Measurements from ENCODE around the gene EDEM3. TPM values are rescaled to one million over a fixed set of nuclear protein-coding genes. Genes with fewer than 3 reads are reported as not detected.
A peak's percentile ranks its signal among the peaks of the same experiment; 100 is the strongest.

Gene EDEM3
- total RNA-seq, 2 donors from 2014 or later: 11.8 to 12.7 TPM

DNA sequence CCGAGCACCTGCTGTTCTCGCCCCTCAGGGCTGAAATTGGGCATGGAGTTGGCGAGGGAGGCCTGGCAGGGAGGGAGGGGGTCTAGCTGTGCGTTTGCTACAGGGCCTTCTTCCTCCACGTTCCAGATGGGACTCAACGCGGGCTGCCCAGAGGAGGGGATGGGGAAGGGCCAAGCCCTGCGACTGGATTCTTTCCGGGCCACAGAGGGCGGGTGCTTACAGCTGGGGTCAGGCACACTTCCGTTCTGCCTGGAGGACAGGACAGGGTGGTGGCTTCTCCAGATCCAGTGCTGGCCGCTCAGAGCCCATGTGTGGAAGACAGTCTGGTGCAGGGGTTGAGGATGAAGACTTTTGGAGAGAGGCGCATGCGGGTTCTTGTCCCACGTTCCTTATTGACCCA lies 90.0 kb downstream of the EDEM3 start:
- no peaks in the 10 kb centered on the region for H3K9me3 Mint-ChIP-seq
- DNase-seq (ENCODE audit: low spot score in 2 of 2) (no peak), ATAC-seq (no peak)
- H3K27ac Mint-ChIP-seq: no peak overlapping the region
- H3K36me3 Mint-ChIP-seq: no peaks in the 10 kb centered on the region

DNA sequence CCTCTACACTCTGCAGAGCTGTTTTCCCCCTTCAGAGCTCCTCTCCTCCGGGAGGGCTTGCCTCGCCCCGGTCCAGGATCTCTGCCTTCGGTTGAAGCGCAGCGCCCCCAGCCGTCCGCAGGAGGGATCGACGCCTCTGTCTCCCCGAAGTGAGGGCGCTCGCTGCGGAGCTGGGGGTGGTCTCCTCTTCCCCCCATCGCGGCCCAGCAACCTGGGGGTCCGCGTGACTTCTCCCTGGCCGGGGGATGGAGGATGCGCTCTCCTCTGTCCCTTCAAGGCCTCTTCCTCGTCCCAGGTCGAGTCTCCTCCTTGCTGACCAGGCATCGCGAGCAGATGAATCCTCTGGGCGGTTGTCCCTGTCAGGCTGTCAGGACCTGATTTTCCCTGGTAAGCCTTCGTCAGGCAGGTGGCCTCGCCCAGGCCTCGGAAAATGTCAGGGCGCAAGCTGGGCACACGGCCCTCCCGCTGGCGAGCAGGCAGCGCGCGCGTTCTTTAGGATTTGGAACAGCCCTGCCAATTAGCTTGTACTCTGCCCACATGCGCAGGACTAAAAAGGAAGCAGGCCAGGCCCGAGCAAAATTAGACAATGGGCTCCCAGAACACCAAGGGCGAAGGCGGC lies 90.5 kb downstream of the EDEM3 start:
- peak in 1 of 2 donors; percentile 69 for DNase-seq (ENCODE audit: low spot score in 2 of 2)
- Mint-ChIP-seq H3K9me3 (no peaks in the 10 kb centered on the region), H3K36me3 (no peaks in the 10 kb centered on the region), H3K27ac (no peak overlapping the region)
- ATAC-seq: peak; percentile 55 to 87

DNA sequence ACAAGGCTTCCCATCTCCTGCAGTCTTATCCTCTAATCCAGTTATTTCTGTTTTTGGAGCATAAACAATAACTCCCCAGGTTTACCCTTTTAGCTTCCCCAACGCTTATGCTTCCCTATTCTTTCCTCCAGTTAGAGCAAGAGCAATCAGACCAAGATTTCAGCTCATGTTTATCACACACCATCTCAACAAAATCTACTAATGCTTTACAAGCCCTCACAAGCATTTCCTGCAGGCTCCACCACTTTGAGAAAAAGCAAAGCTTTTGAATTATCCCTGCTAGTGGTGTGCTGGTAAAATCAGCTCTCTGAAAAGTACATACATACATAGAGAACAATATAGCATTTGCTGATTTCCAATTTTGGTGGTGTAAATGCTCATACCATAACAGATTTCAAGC lies 92.9 kb downstream of the EDEM3 start:
- no peak for DNase-seq (ENCODE audit: low spot score in 2 of 2)
- no peaks in the 10 kb centered on the region for H3K9me3 Mint-ChIP-seq
- no peaks in the 10 kb centered on the region for H3K36me3 Mint-ChIP-seq
- H3K27ac Mint-ChIP-seq: no peak overlapping the region
- no peak for ATAC-seq

DNA sequence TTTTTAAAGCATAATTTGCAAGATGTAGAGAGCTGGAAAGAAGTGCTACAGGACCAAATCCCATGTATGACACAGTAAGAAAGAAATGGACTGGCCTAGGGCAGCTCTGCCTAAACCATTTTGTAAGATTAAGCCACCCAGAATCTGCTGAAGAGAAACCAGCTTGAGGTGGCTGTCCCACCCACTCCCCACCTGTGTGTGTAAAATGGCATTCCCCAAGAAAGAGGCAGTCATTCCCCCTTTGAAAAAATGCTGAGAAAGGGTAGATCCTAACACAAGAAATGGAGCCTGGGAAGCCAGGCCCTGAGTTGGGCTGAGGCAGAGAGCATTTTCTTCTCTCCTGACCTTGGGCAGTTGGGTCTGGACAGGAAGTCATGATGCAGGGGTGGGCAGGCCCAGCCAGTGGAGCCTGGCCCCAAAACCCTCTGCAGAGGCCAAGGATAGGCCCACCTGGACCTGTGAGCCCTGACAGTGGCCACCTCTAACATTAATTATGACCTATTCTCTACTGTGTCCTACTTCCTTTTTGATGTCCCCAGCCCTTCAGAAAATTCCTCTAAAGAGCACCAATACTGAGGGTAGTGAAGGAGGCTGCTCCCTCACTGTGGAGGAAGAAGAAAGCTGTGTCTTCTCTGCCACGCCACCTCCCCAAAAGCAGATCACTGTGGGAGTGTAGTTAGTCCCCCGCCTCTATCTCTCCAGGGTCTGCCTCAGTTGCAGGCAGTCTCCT lies 94.0 kb downstream of the EDEM3 start:
- DNase-seq (ENCODE audit: low spot score in 2 of 2) (no peak), ATAC-seq (no peak)
- H3K27ac Mint-ChIP-seq: no peak overlapping the region
- no peaks in the 10 kb centered on the region for H3K9me3 Mint-ChIP-seq
- H3K36me3 Mint-ChIP-seq: no peaks in the 10 kb centered on the region

DNA sequence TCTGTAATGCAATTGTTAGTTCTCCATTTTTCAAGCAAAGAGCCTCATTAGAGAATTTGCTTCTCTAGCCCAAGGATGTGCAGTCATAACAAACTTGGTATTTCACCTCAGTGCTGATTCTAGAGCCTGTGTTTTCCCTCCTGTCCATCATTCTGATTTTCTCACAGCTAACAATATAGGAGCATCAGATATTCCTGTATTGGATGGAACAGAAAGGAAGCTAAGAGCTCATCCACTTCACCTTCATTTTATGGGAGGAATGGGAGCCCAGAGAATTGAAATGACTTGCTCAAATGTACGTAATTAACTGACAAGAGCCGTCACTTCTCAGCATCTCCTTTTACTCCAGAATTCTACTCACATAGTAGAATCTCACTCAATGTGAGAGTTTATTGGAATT lies 96.6 kb downstream of the EDEM3 start:
- no peaks in the 10 kb centered on the region for H3K9me3 Mint-ChIP-seq
- no peak for ATAC-seq
- H3K27ac Mint-ChIP-seq: no peak overlapping the region
- DNase-seq (ENCODE audit: low spot score in 2 of 2): no peak
- H3K36me3 Mint-ChIP-seq: no peaks in the 10 kb centered on the region

DNA sequence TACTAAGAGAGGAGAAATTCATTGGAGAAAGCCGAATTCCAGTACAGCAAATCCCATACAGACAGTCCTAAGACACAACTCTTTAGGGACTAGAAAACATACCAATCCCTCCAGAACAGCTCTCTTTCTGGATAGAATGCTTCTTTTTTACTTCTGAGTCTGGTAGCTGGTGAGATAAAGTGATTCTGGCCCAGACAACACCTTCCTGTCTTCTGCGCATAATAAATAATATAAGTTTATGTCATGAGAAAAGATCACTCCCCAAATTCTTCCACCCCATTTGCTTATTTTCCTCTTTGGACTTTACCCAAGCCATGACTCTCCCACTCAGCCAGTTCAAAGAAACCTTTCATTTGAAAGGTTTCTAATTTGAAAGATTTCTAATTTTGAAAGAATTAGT lies 98.4 kb downstream of the EDEM3 start:
- no peaks in the 10 kb centered on the region for H3K36me3 Mint-ChIP-seq
- H3K27ac Mint-ChIP-seq: no peak overlapping the region
- DNase-seq (ENCODE audit: low spot score in 2 of 2) (no peak), ATAC-seq (no peak)
- peaks cover 0 to 9% of the 10 kb centered on the region in 2 donors for H3K9me3 Mint-ChIP-seq

DNA sequence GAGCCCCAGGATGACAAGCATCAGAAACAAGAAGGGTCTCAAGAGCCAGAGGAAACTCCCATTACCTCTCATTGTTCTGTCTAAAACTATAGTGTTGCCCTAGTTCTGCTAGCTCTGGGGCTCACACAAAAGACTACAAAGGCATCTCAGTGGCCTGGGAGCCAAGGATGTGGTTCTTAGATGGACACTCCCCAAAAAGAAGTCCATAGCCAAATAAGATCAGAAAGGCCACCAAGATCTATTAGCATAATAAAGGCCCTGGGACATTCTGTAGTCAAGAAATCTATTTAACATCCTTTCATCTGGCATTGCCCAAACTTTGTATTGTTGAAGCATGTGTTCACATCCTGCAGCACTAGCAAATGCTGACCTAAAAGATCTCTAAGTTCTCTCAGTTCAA lies 99.5 kb downstream of the EDEM3 start:
- H3K27ac Mint-ChIP-seq: no peak overlapping the region
- H3K9me3 Mint-ChIP-seq: peaks cover 0 to 15% of the 10 kb centered on the region in 2 donors
- no peaks in the 10 kb centered on the region for H3K36me3 Mint-ChIP-seq
- DNase-seq (ENCODE audit: low spot score in 2 of 2): no peak
- ATAC-seq: no peak

DNA sequence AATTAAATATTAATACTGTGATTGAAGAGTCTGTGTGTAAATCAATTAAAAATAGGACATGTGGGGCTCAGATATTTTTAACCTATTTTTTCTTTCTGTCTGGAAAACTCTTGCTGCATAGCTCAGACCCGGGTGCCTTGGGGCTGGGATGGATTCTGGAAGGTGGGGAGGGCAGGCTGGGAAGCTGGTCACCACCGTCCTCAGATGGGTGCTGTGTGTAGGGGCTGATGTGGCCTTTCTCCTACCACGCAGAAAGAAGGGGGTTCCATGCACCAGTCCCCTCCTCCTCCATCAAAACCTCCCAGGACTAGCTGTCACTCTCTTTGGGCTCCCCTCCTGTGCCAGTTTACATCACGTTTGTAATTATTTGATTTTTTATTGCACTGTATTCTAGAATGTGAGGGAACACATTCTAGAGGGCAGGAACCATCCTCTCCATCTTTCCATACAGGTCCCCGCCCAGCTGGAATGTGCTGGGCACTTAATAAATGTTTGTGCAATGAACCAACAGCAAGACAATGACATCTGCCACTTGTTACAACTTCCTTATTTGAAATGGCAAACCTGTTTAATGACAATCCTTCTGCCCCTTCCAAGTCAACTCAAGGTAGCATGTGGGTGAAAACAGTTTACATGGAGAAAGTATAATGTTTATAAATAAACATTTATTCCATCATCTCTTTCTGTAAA lies 104.3 kb downstream of the EDEM3 start:
- ATAC-seq: no peak
- no peak for DNase-seq (ENCODE audit: low spot score in 2 of 2)
- H3K27ac Mint-ChIP-seq: no peak overlapping the region
- peaks cover 0 to 7% of the 10 kb centered on the region in 2 donors for H3K36me3 Mint-ChIP-seq
- H3K9me3 Mint-ChIP-seq: peaks cover 0 to 15% of the 10 kb centered on the region in 2 donors

DNA sequence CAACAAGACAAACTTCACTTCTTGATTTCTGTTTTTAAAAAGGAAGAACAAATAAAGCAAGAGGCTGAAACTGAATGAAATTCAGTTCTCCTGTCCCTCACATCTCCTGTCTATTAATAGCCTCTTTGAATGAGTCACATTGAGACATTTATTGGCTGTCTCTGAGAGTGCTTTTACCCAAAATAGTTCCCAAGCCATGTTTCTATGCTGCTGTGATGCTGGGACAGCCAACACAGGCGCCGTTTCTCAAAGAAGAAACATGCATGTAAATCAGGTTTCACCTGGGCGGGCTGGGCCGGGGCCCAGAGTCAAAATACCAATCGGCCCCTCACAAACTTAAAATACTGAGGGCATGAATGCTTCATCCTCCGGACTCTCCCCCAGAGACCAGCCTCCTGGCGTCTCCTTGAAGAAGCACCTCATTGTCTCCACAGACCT lies 105.2 kb downstream of the EDEM3 start:
- ATAC-seq (no peak), DNase-seq (ENCODE audit: low spot score in 2 of 2) (no peak)
- peaks cover 0 to 15% of the 10 kb centered on the region in 2 donors for H3K9me3 Mint-ChIP-seq
- H3K27ac Mint-ChIP-seq: no peak overlapping the region
- H3K36me3 Mint-ChIP-seq: peaks cover 0 to 7% of the 10 kb centered on the region in 2 donors

DNA sequence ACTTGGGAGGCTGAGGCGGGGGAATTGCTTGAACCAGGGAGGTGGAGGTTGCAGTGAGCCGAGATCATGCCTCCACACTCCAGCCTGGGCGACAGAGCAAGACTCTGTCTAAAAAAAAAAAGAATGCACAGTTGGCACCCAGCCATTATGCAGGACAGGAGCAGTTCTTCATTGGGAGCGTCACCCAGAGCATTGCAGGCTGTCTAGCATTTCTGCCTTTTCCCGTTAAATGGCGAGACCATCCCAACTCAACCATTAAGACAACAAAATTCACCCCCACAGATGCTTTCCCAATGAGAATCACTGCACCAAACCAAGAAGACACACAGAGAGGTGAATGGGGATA lies 105.8 kb downstream of the EDEM3 start:
- ATAC-seq (no peak), DNase-seq (ENCODE audit: low spot score in 2 of 2) (no peak)
- Mint-ChIP-seq H3K27ac (no peak overlapping the region), H3K9me3 (peaks cover 0 to 15% of the 10 kb centered on the region in 2 donors), H3K36me3 (peaks cover 0 to 7% of the 10 kb centered on the region in 2 donors)

DNA sequence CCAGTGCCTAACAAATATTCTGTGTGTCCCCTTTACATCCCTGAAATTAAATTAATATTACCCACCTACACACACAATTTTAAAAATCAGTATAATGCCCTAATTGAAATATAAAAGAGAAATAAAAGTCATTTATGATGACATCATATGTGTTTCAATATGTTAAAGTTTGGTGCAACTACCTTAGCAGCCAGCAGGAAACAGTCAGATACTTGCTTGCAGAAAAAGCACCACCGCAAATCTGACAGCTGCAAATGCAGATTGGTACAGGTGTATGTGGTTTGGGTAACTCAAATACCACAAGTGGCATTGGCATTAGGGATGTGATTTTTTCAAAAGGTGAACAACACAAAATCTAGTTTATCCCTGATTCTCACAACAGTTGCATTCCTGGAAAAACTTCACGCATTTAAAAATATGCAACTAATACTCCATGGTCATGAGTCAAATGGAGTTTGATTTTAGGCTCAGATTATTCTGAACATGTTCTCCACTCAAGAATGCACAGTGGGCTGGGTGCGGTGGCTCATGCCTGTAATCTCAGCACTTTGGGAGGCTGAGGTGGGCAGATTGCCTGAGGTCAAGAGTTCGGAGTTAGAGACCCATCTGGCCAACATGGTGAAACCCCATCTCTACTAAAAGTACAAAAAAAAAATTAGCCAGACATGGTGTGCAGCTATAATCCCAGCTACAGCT lies 106.3 kb downstream of the EDEM3 start:
- ATAC-seq: no peak
- DNase-seq (ENCODE audit: low spot score in 2 of 2): no peak
- peaks cover 0 to 15% of the 10 kb centered on the region in 2 donors for H3K9me3 Mint-ChIP-seq
- no peak overlapping the region for H3K27ac Mint-ChIP-seq
- H3K36me3 Mint-ChIP-seq: peaks cover 0 to 7% of the 10 kb centered on the region in 2 donors

DNA sequence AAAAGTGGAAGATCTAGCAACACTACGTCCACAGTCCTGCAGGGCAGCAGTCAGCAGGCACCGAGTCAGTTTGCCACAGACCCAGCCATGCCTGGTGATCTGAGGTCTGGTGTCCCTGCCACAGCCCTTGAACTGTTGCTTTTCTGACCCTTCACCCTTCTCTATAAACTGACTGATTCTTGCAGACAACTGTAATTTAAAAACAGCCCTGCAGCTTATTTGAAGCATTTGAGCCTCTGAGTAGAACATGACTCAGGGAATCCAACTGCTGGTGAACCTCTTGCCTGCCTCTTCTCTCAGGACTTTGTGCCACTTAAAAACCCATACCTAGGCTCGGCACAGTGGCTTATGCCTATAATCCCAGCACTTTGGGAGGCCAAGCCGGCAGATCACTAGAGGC lies 107.2 kb downstream of the EDEM3 start:
- DNase-seq (ENCODE audit: low spot score in 2 of 2) (no peak), ATAC-seq (no peak)
- H3K36me3 Mint-ChIP-seq: peaks cover 0 to 7% of the 10 kb centered on the region in 2 donors
- H3K9me3 Mint-ChIP-seq: peaks cover 0 to 13% of the 10 kb centered on the region in 2 donors
- H3K27ac Mint-ChIP-seq: no peak overlapping the region

DNA sequence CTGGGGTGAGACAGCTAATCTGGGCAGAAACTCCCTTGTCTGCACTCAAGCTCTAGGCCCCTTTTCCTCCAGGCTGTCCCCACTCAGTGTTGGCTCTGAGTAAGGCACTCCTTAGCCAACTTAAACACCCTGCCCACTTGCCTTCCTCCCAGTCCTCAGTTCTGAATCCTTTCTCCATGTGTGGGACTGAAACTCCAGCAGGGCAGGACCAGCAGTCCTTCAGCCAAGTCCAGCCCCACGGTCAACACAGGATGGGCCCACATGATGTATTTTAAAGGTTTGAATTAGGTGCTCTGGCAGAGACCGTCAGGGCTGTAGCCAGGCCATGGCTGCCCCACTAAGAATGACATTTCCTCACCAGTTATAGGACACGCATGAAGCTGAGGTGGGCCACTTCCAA lies 107.8 kb downstream of the EDEM3 start:
- H3K9me3 Mint-ChIP-seq: peaks cover 0 to 11% of the 10 kb centered on the region in 2 donors
- ATAC-seq: no peak
- H3K36me3 Mint-ChIP-seq: peaks cover 0 to 7% of the 10 kb centered on the region in 2 donors
- no peak for DNase-seq (ENCODE audit: low spot score in 2 of 2)
- H3K27ac Mint-ChIP-seq: no peak overlapping the region

DNA sequence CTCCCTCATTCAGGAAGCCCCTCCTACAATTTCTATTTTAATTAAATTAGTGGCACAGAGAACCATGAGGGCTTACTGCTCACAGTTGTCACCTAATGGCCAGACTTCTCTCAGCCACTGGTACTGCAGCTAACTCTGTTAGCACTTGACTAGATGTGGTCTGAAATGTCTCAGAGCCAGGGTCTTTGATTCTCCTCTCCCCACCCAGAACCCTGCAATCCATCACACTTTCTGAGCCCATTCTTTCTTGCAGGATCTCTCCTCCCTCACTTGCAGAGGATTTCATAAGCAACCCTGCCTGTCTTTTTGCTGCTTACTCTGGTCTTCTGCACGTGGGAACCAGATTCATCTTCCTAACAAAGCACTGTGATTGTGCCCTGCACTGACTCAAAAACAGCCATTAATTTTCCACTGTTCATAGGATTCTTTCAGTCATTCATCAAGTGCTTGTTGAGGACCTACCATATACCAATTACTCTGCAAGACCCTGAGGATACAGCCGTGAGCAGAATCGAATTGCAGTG lies 108.4 kb downstream of the EDEM3 start:
- ATAC-seq (no peak), DNase-seq (ENCODE audit: low spot score in 2 of 2) (no peak)
- Mint-ChIP-seq H3K36me3 (peaks cover 0 to 7% of the 10 kb centered on the region in 2 donors), H3K9me3 (peaks cover 0 to 6% of the 10 kb centered on the region in 2 donors), H3K27ac (no peak overlapping the region)

DNA sequence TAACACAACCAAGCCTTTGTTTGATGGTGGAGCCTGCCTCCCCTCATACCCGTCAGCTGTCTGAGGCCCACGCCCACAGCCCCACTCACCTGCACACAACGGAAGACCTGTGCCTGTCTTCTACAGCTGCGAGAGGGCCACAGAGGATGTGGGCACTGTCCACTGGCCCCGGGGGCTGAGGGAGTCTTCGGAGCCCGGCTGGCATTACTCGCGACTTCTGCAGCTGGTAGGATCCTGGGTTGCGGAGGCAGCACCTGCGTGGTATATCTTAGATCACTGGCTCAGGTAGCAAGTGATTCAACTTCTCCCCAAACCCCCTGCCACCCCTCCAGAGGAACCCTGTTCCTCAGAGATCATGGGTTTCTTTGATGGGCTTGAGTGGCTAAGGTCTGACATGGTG lies 109.9 kb downstream of the EDEM3 start:
- peaks cover 0 to 7% of the 10 kb centered on the region in 2 donors for H3K36me3 Mint-ChIP-seq
- ATAC-seq: no peak

DNA sequence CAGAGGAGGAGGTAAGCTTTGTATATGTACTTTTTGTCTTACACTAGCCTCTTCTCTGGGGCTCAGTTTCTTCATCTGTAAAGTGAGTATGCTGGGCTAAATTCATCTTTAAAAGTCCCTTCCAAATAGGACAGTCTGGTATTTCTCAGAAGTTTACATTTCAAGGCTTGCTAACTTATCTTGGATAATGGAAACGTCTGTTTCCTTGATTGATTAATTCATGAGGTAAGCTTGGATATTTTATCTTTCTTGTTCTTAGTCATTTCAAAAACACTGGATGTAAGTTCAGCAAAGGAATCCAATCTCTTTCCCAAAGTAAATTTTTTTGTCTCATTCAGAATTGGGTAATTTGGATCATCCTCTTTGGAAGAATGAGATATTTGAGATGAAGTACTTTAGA lies 111.0 kb downstream of the EDEM3 start:
- ATAC-seq: no peak
- no peaks in the 10 kb centered on the region for H3K9me3 Mint-ChIP-seq
- peaks cover 0 to under 1% of the 10 kb centered on the region in 2 donors for H3K36me3 Mint-ChIP-seq
- no peak for DNase-seq (ENCODE audit: low spot score in 2 of 2)
- H3K27ac Mint-ChIP-seq: no peak overlapping the region

More for the DNA sequence above, 109.9 kb downstream of the EDEM3 start:
- DNase-seq (ENCODE audit: low spot score in 2 of 2): no peak
- H3K27ac Mint-ChIP-seq: no peak overlapping the region
- H3K9me3 Mint-ChIP-seq: no peaks in the 10 kb centered on the region

DNA sequence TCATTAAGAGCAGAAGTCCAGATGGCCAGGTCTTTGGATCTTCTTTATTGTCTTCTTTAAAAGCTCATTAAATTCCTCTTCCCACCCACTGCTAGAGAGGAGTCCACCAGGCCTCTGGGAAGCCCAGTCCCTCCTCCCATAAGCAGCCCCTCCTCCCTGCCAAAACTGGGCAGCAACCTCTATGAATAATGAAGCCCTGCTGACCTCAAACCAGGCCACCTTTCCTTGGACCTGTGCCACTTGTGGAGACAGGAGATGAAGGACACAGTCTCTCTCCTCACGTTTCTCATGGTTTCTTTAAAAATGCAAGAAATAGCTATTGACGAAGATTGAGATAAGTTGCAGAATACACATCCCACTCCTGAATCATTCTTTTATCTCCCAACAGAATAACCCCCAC lies 112.8 kb downstream of the EDEM3 start:
- ATAC-seq: no peak
- no peak for DNase-seq (ENCODE audit: low spot score in 2 of 2)
- Mint-ChIP-seq H3K9me3 (no peaks in the 10 kb centered on the region), H3K27ac (no peak overlapping the region), H3K36me3 (no peaks in the 10 kb centered on the region)

Data from activated naive CD4-positive, alpha-beta T cell treated with anti-CD3 and anti-CD28 coated beads, Interleukin-2, amount 50 U/mL, for 72 hours (primary cell).